A673 (cell line): ENCODE measurements around the gene FAM170B. TPM values are rescaled to one million over a fixed set of nuclear protein-coding genes. Genes with fewer than 3 reads are reported as not detected.

ENCODE experiments used
- BruUV-seq: library from RNA; stranded (reverse); fragments of 400-500 nt; replicated peaks from 2 replicates; lab custom pipeline; 2021; lab: Mats Ljungman, UMichigan
- CTCF ChIA-PET: fragments of 300-600 bp; sonication (Branson Sonifier 250); formaldehyde crosslinking; loops from one replicate; lab custom pipeline; 2022; ENCODE audit warnings: antibody characterized with exemption; lab: Charles Lee
- POLR2A ChIA-PET: fragments of 300-600 bp; sonication (Branson Sonifier 250); formaldehyde crosslinking; loops from one replicate; lab custom pipeline; 2022; ENCODE audit warnings: antibody characterized with exemption; ENCODE audit not compliant: low non-redundant PET; lab: Charles Lee
- DNase-seq: peaks from one replicate; pipeline ENCODE4 v3.0.0-alpha.2; 2015; ENCODE audit warnings: low spot score
- H3K27ac ChIP-seq: fragments of 200-600 bp; sonication (generic); 2 replicates; pipeline ENCODE4 v1.5.1; 2016; ENCODE audit warnings: mixed run types, low read depth, mild to moderate bottlenecking, mixed read lengths, antibody characterized with exemption, low read length; ENCODE audit not compliant: poor library complexity, severe bottlenecking
- H3K27me3 ChIP-seq: fragments of 200-600 bp; sonication (generic); replicated peaks from 2 replicates; pipeline ENCODE4 v1.6.1; 2017; ENCODE audit warnings: mixed run types, low read depth, mild to moderate bottlenecking, mixed read lengths, antibody characterized with exemption, low read length; ENCODE audit not compliant: insufficient read depth, poor library complexity
- H3K36me3 ChIP-seq: fragments of 200-600 bp; sonication (generic); 2 replicates; pipeline ENCODE4 v1.6.1; 2016; ENCODE audit warnings: mixed run types, mild to moderate bottlenecking, mixed read lengths, antibody characterized with exemption, low read length; ENCODE audit not compliant: insufficient read depth, poor library complexity, severe bottlenecking
- H3K4me1 ChIP-seq: fragments of 200-600 bp; sonication (generic); 2 replicates; pipeline ENCODE4 v1.6.1; 2017; ENCODE audit warnings: mixed run types, mild to moderate bottlenecking, mixed read lengths, antibody characterized with exemption, low read length; ENCODE audit not compliant: insufficient read depth, poor library complexity, severe bottlenecking
- H3K4me3 ChIP-seq: fragments of 200-600 bp; sonication (generic); 2 replicates; pipeline ENCODE4 v1.5.1; 2016; ENCODE audit warnings: low read depth, mixed run types, mild to moderate bottlenecking, mixed read lengths, low read length; ENCODE audit not compliant: poor library complexity, severe bottlenecking
- H3K9me3 ChIP-seq: fragments of 200-600 bp; sonication (generic); 2 replicates; pipeline ENCODE4 v1.6.1; 2016; ENCODE audit warnings: mixed run types, low read depth, mild to moderate bottlenecking, mixed read lengths, antibody characterized with exemption, low read length; ENCODE audit not compliant: poor library complexity, severe bottlenecking
- EZH2 ChIP-seq: fragments of 200-600 bp; sonication (generic); IDR thresholded peaks from 2 replicates; pipeline ENCODE4 v1.6.1; 2017; ENCODE audit warnings: borderline replicate concordance, low read depth, mild to moderate bottlenecking, mixed read lengths, antibody characterized with exemption, low read length; ENCODE audit not compliant: poor library complexity, severe bottlenecking
- intact Hi-C: fragments of 100-400 bp; cut with micrococcal nuclease; formaldehyde crosslinking; loops from one replicate; pipeline ENCODE4 v1.10.0; 2022; ENCODE audit not compliant: unreplicated experiment
- total RNA-seq: library from RNA; stranded (reverse); gene quantifications from 2 replicates; pipeline ENCODE4 v1.2.3, GENCODE V29; 2021
- TF ChIP-seq, protein P1 (sequence below): fragments of 300-800, 200-600 bp; sonication (generic); conservative IDR thresholded peaks from 2 replicates; pipeline ENCODE4 v1.5.1; 2017; ENCODE audit warnings: low read depth, mild to moderate bottlenecking, antibody characterized with exemption, low read length, moderate library complexity, mixed read lengths

The FAM170B gene
- total RNA-seq, 1 experiment from 2014 or later = not detected

DNA sequence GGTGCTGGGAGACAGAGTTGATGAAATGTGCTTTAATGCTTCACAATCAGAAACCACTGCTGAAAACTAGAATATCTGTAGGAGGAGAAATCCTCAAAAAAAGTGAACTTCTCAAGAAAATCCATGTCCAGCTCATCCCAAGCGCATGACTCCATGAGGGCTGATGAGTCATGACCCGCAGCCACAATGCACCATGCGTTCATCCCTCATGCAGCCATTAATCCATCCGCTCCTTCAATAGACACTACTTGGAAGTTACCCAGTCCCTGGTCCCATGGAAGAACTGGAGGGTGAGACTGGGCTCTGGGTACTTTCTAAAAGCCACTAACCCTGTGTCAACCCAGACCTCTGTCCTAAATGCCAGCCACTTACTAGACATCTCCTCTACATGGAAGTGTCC lies 29.9 kb upstream of the FAM170B start:
- TF ChIP-seq, protein P1, sequence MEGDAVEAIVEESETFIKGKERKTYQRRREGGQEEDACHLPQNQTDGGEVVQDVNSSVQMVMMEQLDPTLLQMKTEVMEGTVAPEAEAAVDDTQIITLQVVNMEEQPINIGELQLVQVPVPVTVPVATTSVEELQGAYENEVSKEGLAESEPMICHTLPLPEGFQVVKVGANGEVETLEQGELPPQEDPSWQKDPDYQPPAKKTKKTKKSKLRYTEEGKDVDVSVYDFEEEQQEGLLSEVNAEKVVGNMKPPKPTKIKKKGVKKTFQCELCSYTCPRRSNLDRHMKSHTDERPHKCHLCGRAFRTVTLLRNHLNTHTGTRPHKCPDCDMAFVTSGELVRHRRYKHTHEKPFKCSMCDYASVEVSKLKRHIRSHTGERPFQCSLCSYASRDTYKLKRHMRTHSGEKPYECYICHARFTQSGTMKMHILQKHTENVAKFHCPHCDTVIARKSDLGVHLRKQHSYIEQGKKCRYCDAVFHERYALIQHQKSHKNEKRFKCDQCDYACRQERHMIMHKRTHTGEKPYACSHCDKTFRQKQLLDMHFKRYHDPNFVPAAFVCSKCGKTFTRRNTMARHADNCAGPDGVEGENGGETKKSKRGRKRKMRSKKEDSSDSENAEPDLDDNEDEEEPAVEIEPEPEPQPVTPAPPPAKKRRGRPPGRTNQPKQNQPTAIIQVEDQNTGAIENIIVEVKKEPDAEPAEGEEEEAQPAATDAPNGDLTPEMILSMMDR = no peak
- H3K9me3 ChIP-seq = no peaks in the 10 kb centered on the region
- BruUV-seq = no TSS peak
- POLR2A ChIA-PET = no interaction called here
- no peak for DNase-seq
- intact Hi-C loops = loop anchor here (1.0 to 10.0 kb wide), 4 partner anchors 179 to 799 kb away; no protein-coding TSS in a partner anchor
- peaks cover 11% of the 10 kb centered on the region for H3K27me3 ChIP-seq
- no peaks in the 10 kb centered on the region for H3K4me1 ChIP-seq
- CTCF ChIA-PET = interaction anchor here (1.1 to 1.4 kb wide), 2 partner anchors 189 to 505 kb away, joined by 3 to 11 read pairs; no protein-coding TSS in a partner anchor
- H3K36me3 ChIP-seq = no peaks in the 10 kb centered on the region
- H3K4me3 ChIP-seq = no peak overlapping the region
- no peak overlapping the region for H3K27ac ChIP-seq

DNA sequence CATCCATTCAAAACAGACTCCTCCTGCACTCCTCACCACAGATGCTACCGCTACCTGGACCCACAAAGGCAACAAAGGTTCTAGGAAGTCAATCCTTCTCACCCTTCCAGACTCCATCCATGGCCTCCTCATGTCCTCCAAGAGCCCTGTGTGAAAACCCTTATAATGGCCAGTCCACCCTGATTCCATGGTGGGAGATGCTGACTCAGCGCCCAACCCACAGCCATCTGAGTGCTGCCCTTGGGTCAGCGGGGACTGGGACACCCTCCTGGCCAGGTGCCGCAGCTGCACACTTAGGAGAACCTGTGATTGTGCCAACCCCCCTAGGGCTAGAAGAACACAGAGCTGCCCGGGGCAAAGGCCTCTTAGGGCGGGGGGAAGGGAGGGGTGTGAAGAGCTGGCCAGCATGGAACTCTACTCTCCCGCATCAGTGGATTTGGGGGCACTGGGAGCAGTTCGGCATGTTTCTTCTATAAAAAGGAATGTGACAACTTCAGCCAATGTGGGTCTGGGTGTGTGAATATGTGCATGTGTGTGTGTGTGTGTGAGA lies 29.0 kb upstream of the FAM170B start:
- H3K27me3 ChIP-seq = peaks cover 19% of the 10 kb centered on the region
- no peaks in the 10 kb centered on the region for H3K36me3 ChIP-seq
- H3K9me3 ChIP-seq = no peaks in the 10 kb centered on the region
- no peaks in the 10 kb centered on the region for H3K4me1 ChIP-seq
- ChIA-PET CTCF (interaction anchor here (0.5 to 1.9 kb wide), 2 partner anchors 504 to 1783 kb away, joined by 7 to 9 read pairs; no protein-coding TSS in a partner anchor), POLR2A (no interaction called here)
- H3K27ac ChIP-seq = no peak overlapping the region
- no TSS peak for BruUV-seq
- no peak for DNase-seq
- H3K4me3 ChIP-seq = no peak overlapping the region
- TF ChIP-seq, protein P1 = no peak
- no peak for TF ChIP-seq EZH2
- intact Hi-C loops = loop anchor here (10.0 kb wide), 3 partner anchors 178 to 798 kb away; no protein-coding TSS in a partner anchor

DNA sequence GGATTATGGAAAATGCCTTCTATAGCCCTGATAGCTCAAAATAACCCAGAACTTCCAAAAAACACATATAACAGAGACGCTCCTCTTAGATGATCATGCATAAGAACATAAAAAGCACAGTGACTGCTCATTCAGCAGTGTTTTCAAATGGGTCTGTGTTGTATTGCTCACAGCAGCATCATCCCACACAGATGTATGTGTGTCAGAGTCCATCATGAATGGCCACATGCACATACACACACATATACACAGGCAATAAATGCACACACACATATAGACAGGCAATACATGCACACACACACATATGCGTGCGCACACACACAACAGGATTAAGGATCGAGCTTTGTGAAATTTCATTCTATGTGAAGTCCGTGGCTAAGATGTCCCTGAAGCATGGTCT lies 28.2 kb upstream of the FAM170B start:
- ChIA-PET CTCF (interaction anchor here (1.9 kb wide), 1 partner anchor 504 kb away, joined by 9 read pairs; no protein-coding TSS in a partner anchor), POLR2A (no interaction called here)

More for the DNA sequence above, 28.2 kb upstream of the FAM170B start:
- peaks cover 27% of the 10 kb centered on the region for H3K27me3 ChIP-seq
- TF ChIP-seq, protein P1 = no peak
- no peak for TF ChIP-seq EZH2
- no peak overlapping the region for H3K27ac ChIP-seq
- BruUV-seq = no TSS peak
- no peaks in the 10 kb centered on the region for H3K9me3 ChIP-seq
- no peaks in the 10 kb centered on the region for H3K36me3 ChIP-seq
- intact Hi-C loops = loop anchor here (10.0 kb wide), 3 partner anchors 177 to 797 kb away; no protein-coding TSS in a partner anchor
- DNase-seq = no peak
- no peaks in the 10 kb centered on the region for H3K4me1 ChIP-seq
- H3K4me3 ChIP-seq = no peak overlapping the region
